ENCODE data around the gene NHLRC3. TPM values are rescaled to one million over a fixed set of nuclear protein-coding genes. Genes with fewer than 3 reads are reported as not detected.
"Not testable (repeated sequence)": the region's sequence is repeated elsewhere in the genome, so short reads cannot be mapped to it uniquely, and the experiment has no call there.

The NHLRC3 gene
- 10 to 100 TPM in 2 of 4 donors, 1 to 10 TPM in 2; 9.3 to 12.0 (median 10.2) TPM for total RNA-seq

GRCh38 chr13:39037880-39038568 lies at the start of gene NHLRC3, which contains the start of gene PROSER1:
TSS of gene NHLRC3 (plus strand) at chr13:39038456. CDS start at chr13:39038640, 184 bp downstream.
TSS of gene PROSER1 (minus strand) at chr13:39038089. CDS start at chr13:39037242, 847 bp downstream.
- 4% methylated on average over 19 of the region's 41 CpGs for WGBS
- Histone ChIP-seq H3K4me3 (peak within 1 kb of the TSS; percentile 90 to 99 (median 96)), H3K27ac (replicated peaks in 1 of 4) (peak within 1 kb of the TSS; percentile 81 to 90 (median 83)), H3K4me1 (peaks cover 43 to 59% (median 55%) of the 10 kb centered on the region in 4 donors), H3K27me3 (no peaks in the 10 kb centered on the region), H3K36me3 (peaks cover 0 to 4% (median 0%) of the 10 kb centered on the region in 4 donors), H3K9me3 (no peaks in the 10 kb centered on the region)
- intact Hi-C loops (cut with DNase I), result no loop called here
- DNase-seq (ENCODE audit: extremely low spot score), result peak; percentile 95
- peak; percentile 70 to 72 for TF ChIP-seq POLR2AphosphoS5 (IDR thresholded peaks at IDR 0.05)
- no peak for TF ChIP-seq POLR2A (IDR thresholded peaks at IDR 0.05; ENCODE audit: low read depth)

DNA sequence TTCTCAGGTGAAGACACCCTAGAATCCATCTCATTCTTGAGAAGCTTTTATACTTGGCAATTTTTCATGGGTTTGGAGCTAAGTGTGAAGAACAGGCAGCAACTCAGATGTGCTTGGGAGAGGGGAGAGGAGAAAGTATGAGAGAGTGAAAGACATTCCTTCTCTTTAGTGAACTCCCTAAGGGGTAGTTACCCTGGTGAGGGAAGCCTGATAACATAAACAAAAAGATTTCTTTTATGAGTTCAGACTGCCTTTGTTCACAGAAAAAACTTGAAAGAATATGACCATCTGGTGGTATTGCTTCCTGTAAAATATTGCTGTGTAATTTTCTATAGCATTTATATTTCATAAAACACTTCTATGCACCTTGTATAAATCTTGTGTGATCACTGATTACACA lies 47.6 kb upstream of the NHLRC3 start, which contains the start of gene STOML3:
Gene STOML3, minus strand, starts transcription at position 139 of the 400 bp plus-strand sequence. Its CDS starts 110 bp downstream, at position 29.
- Histone ChIP-seq H3K9me3 (no peaks in the 10 kb centered on the region), H3K27ac (replicated peaks in 1 of 4) (no peak within 1 kb of the TSS), H3K27me3 (no peaks in the 10 kb centered on the region), H3K4me1 (no peaks in the 10 kb centered on the region), H3K4me3 (no peak within 1 kb of the TSS), H3K36me3 (no peaks in the 10 kb centered on the region)
- TF ChIP-seq POLR2A (IDR thresholded peaks at IDR 0.05; ENCODE audit: low read depth), result no peak
- TF ChIP-seq, protein P1, sequence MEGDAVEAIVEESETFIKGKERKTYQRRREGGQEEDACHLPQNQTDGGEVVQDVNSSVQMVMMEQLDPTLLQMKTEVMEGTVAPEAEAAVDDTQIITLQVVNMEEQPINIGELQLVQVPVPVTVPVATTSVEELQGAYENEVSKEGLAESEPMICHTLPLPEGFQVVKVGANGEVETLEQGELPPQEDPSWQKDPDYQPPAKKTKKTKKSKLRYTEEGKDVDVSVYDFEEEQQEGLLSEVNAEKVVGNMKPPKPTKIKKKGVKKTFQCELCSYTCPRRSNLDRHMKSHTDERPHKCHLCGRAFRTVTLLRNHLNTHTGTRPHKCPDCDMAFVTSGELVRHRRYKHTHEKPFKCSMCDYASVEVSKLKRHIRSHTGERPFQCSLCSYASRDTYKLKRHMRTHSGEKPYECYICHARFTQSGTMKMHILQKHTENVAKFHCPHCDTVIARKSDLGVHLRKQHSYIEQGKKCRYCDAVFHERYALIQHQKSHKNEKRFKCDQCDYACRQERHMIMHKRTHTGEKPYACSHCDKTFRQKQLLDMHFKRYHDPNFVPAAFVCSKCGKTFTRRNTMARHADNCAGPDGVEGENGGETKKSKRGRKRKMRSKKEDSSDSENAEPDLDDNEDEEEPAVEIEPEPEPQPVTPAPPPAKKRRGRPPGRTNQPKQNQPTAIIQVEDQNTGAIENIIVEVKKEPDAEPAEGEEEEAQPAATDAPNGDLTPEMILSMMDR (IDR thresholded peaks at IDR 0.05), result no peak
- TF ChIP-seq EP300 (IDR thresholded peaks at IDR 0.05), result no peak
- TF ChIP-seq POLR2AphosphoS5 (IDR thresholded peaks at IDR 0.05), result no peak
- intact Hi-C loops (cut with DNase I), result no loop called here
- no peak for DNase-seq (ENCODE audit: extremely low spot score)

DNA sequence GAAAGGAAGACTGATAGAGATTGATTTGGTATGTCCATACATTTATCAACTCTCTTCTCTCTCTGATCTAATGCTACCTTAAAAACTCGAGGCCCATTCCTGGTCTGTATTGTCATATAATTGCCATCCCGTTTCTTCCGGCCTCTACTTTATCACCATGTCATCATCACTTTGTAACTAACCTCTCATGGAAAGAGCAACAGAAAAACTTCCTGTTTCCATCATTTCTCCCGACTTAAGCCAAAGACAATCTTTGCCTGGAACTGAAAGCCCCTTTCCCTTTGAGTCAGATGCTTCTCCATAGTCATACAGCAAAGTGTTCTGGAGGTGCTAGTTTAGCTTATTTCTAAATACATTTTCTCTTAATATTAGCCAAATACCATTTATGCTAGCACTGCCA lies 44.9 kb upstream of the NHLRC3 start:
- Histone ChIP-seq H3K4me3 (no peak overlapping the region), H3K9me3 (no peaks in the 10 kb centered on the region), H3K27ac (replicated peaks in 1 of 4) (no peak overlapping the region), H3K36me3 (no peaks in the 10 kb centered on the region), H3K4me1 (no peaks in the 10 kb centered on the region), H3K27me3 (no peaks in the 10 kb centered on the region)
- WGBS, result 70% methylated on average over 4 of the region's 4 CpGs
- intact Hi-C loops (cut with DNase I), result no loop called here
- TF ChIP-seq, protein P1 (IDR thresholded peaks at IDR 0.05), result no peak
- TF ChIP-seq EP300 (IDR thresholded peaks at IDR 0.05) (no peak), POLR2AphosphoS5 (IDR thresholded peaks at IDR 0.05) (no peak), POLR2A (IDR thresholded peaks at IDR 0.05; ENCODE audit: low read depth) (no peak)
- DNase-seq (ENCODE audit: extremely low spot score), result no peak

GRCh38 chr13:38998739-38999138 lies 39.5 kb upstream of the NHLRC3 start:
- DNase-seq (ENCODE audit: extremely low spot score), result no peak
- no peak overlapping the region for H3K4me3 ChIP-seq
- H3K9me3 ChIP-seq, result no peaks in the 10 kb centered on the region
- TF ChIP-seq POLR2A (IDR thresholded peaks at IDR 0.05; ENCODE audit: low read depth) (no peak), EP300 (IDR thresholded peaks at IDR 0.05) (no peak), POLR2AphosphoS5 (IDR thresholded peaks at IDR 0.05) (no peak)
- TF ChIP-seq, protein P1 (IDR thresholded peaks at IDR 0.05), result no peak
- H3K27ac ChIP-seq (replicated peaks in 1 of 4), result no peak overlapping the region
- H3K27me3 ChIP-seq, result no peaks in the 10 kb centered on the region
- no peaks in the 10 kb centered on the region for H3K4me1 ChIP-seq
- no peaks in the 10 kb centered on the region for H3K36me3 ChIP-seq
- intact Hi-C loops (cut with DNase I), result no loop called here
- 69% methylated on average over 3 of the region's 3 CpGs for whole genome bisulfite sequencing

- H3K9me3 ChIP-seq; H3K4me3 ChIP-seq; intact Hi-C loops (cut with DNase I); H3K4me1 ChIP-seq; DNase-seq (ENCODE audit: extremely low spot score); H3K27ac ChIP-seq (replicated peaks in 1 of 4); H3K27me3 ChIP-seq: not testable (repeated sequence)
- WGBS, result 89% methylated on average over 28 of the region's 29 CpGs
- H3K36me3 ChIP-seq, result peaks cover 12 to 32% (median 22%) of the 10 kb centered on the region in 4 donors
Observed at GRCh38 chr13:39006371-39007111, 31.7 kb upstream of the NHLRC3 start.

Data from esophagus muscularis mucosa (tissue), 4 donors.